WTC11 (cell line): Measurements from ENCODE around the gene CORO1C. TPM values are rescaled to one million over a fixed set of nuclear protein-coding genes. Genes with fewer than 3 reads are reported as not detected.

Experiments used
- ATAC-seq: fragments of 200-7000 bp; cut with Tn5 transposase; 2 replicates; pipeline ENCODE4 v1.10.0; 2021; ENCODE audit warnings: mild to moderate bottlenecking, moderate library complexity
- CTCF ChIA-PET: fragments of 300-600 bp; sonication (Branson Sonifier 250); formaldehyde crosslinking; loops from one replicate; lab custom pipeline; 2021; ENCODE audit warnings: antibody characterized with exemption; lab: Charles Lee
- POLR2A ChIA-PET: fragments of 350-600 bp; sonication (Branson Sonifier 250); formaldehyde crosslinking; loops from one replicate; lab custom pipeline; 2021; ENCODE audit warnings: antibody characterized with exemption; lab: Charles Lee
- DNase-seq: peaks from one replicate; pipeline ENCODE4 v3.0.0; 2021; ENCODE audit warnings: low spot score
- H3K27ac Mint-ChIP-seq: 2 replicates; pipeline ENCODE4 v1.8.0; 2021; ENCODE audit warnings: mixed read lengths
- H3K27me3 Mint-ChIP-seq: 2 replicates; pipeline ENCODE4 v1.8.0; 2021; ENCODE audit warnings: low read depth, mild to moderate bottlenecking, moderate library complexity, mixed read lengths
- H3K36me3 Mint-ChIP-seq: 2 replicates; pipeline ENCODE4 v1.8.0; 2021; ENCODE audit warnings: mixed read lengths
- H3K4me1 Mint-ChIP-seq: 2 replicates; pipeline ENCODE4 v1.8.0; 2022; ENCODE audit warnings: mixed read lengths
- H3K4me3 Mint-ChIP-seq: 2 replicates; pipeline ENCODE4 v1.8.0; 2021; ENCODE audit warnings: mild to moderate bottlenecking, moderate library complexity, mixed read lengths
- H3K9me3 Mint-ChIP-seq: 2 replicates; pipeline ENCODE4 v1.8.0; 2021; ENCODE audit warnings: mixed read lengths
- CREM ChIP-seq: sonication (generic); formaldehyde crosslinking; IDR thresholded peaks from 2 replicates; pipeline ENCODE4 v1.8.1; 2022; ENCODE audit warnings: mild to moderate bottlenecking, missing genetic modification reagents, moderate library complexity
- E2F1 ChIP-seq: sonication (generic); formaldehyde crosslinking; IDR thresholded peaks from 2 replicates; pipeline ENCODE4 v1.8.0; 2022; ENCODE audit warnings: mild to moderate bottlenecking, missing genetic modification reagents
- ERG ChIP-seq: fragments of 250-450 bp; sonication (Bioruptor Pico); IDR thresholded peaks from 2 replicates; pipeline ENCODE4 v1.8.0; 2021; ENCODE audit warnings: mild to moderate bottlenecking
- ETV6 ChIP-seq: sonication (generic); formaldehyde crosslinking; IDR thresholded peaks from 2 replicates; pipeline ENCODE4 v1.8.1; 2022; ENCODE audit warnings: mild to moderate bottlenecking, missing genetic modification reagents
- FOXK1 ChIP-seq: sonication (generic); formaldehyde crosslinking; IDR thresholded peaks from 2 replicates; pipeline ENCODE4 v1.8.0; 2022; ENCODE audit warnings: mild to moderate bottlenecking, moderate library complexity, missing genetic modification reagents
- FOXP1 ChIP-seq: sonication (generic); formaldehyde crosslinking; IDR thresholded peaks from 2 replicates; pipeline ENCODE4 v1.8.0; 2022; ENCODE audit warnings: missing genetic modification reagents, mild to moderate bottlenecking, moderate library complexity, borderline replicate concordance
- FOXP4 ChIP-seq: sonication (generic); formaldehyde crosslinking; IDR thresholded peaks from 2 replicates; pipeline ENCODE4 v1.8.0; 2022; ENCODE audit warnings: mild to moderate bottlenecking, missing genetic modification reagents
- GRHL2 ChIP-seq: fragments of 250-450 bp; sonication (Bioruptor Pico); IDR thresholded peaks from 2 replicates; pipeline ENCODE4 v1.8.0; 2022; ENCODE audit warnings: mild to moderate bottlenecking, moderate library complexity; ENCODE audit not compliant: insufficient replicate concordance, severe bottlenecking
- MLX ChIP-seq: sonication (generic); formaldehyde crosslinking; IDR thresholded peaks from 2 replicates; pipeline ENCODE4 v1.8.1; 2023; ENCODE audit warnings: mild to moderate bottlenecking, missing genetic modification reagents, moderate library complexity
- MYBL2 ChIP-seq: sonication (generic); formaldehyde crosslinking; IDR thresholded peaks from 2 replicates; pipeline ENCODE4 v1.8.1; 2023; ENCODE audit warnings: mild to moderate bottlenecking, moderate library complexity, missing genetic modification reagents
- NR2C2 ChIP-seq: sonication (generic); formaldehyde crosslinking; IDR thresholded peaks from 2 replicates; pipeline ENCODE4 v1.8.0; 2022; ENCODE audit warnings: mild to moderate bottlenecking, missing genetic modification reagents
- PRDM15 ChIP-seq: sonication (generic); formaldehyde crosslinking; IDR thresholded peaks from 2 replicates; pipeline ENCODE4 v1.8.0; 2022; ENCODE audit warnings: missing genetic modification reagents
- PREB ChIP-seq: sonication (generic); formaldehyde crosslinking; IDR thresholded peaks from 2 replicates; pipeline ENCODE4 v1.8.1; 2022; ENCODE audit warnings: mild to moderate bottlenecking, missing genetic modification reagents, moderate library complexity, borderline replicate concordance
- TEAD4 ChIP-seq: sonication (generic); formaldehyde crosslinking; IDR thresholded peaks from 2 replicates; pipeline ENCODE4 v1.8.0; 2022; ENCODE audit warnings: mild to moderate bottlenecking, missing genetic modification reagents
- ZNF263 ChIP-seq: sonication (generic); formaldehyde crosslinking; IDR thresholded peaks from 2 replicates; pipeline ENCODE4 v1.8.1; 2022; ENCODE audit warnings: low read depth, mild to moderate bottlenecking, moderate library complexity, missing genetic modification reagents
- ZNF416 ChIP-seq: fragments of 250-450 bp; sonication (Bioruptor Pico); IDR thresholded peaks from 2 replicates; pipeline ENCODE4 v1.9.0; 2021; ENCODE audit warnings: mild to moderate bottlenecking, inconsistent platforms
- ZNF423 ChIP-seq: fragments of 250-450 bp; sonication (Bioruptor Pico); IDR thresholded peaks from 2 replicates; pipeline ENCODE4 v2.1.2; 2022; ENCODE audit warnings: mild to moderate bottlenecking, moderate library complexity
- total RNA-seq: library from RNA; stranded (reverse); gene quantifications from 3 replicates; pipeline ENCODE4 v1.2.3, GENCODE V29; 2021

The CORO1C gene
- total RNA-seq, 1 experiment from 2014 or later: 113 TPM

GRCh38 chr12:108629824-108630476, 101.4 kb downstream of the CORO1C start:
- no peak for DNase-seq
- H3K4me1 Mint-ChIP-seq: peaks cover 29% of the 10 kb centered on the region
- H3K27ac Mint-ChIP-seq: peak overlapping the region; percentile 4; the same call in 1 of the 2 replicates
- POLR2A ChIA-PET: no interaction called here
- no peak overlapping the region for H3K4me3 Mint-ChIP-seq
- no peaks in the 10 kb centered on the region for H3K27me3 Mint-ChIP-seq
- TF ChIP-seq MLX (CRISPR knock-in tag): 0 out of 2 replicates have a peak, but pooled peaks have one; percentile 34
- no peak for TF ChIP-seq MYBL2
- no peak for TF ChIP-seq E2F1 (CRISPR knock-in tag)
- no peak for TF ChIP-seq FOXK1 (CRISPR knock-in tag)
- no peak for TF ChIP-seq FOXP4 (CRISPR knock-in tag)
- TF ChIP-seq NR2C2 (CRISPR knock-in tag): no peak
- TF ChIP-seq CREM (CRISPR knock-in tag): no peak
- CTCF ChIA-PET: interaction anchor here (2.0 kb wide), 1 partner anchor 11 kb away, joined by 5 read pairs; no protein-coding TSS in a partner anchor
- no peaks in the 10 kb centered on the region for H3K9me3 Mint-ChIP-seq
- no peak; the same call in 1 of the 2 replicates for ATAC-seq
- no peaks in the 10 kb centered on the region for H3K36me3 Mint-ChIP-seq

- Mint-ChIP-seq H3K4me3 (no peak overlapping the region), H3K36me3 (no peaks in the 10 kb centered on the region), H3K27me3 (no peaks in the 10 kb centered on the region), H3K27ac (no peak overlapping the region), H3K4me1 (peaks cover 24% of the 10 kb centered on the region), H3K9me3 (peaks cover under 1% of the 10 kb centered on the region; the same call in 1 of the 2 replicates)
- CTCF ChIA-PET: interaction anchor here (2.0 kb wide), 1 partner anchor 11 kb away, joined by 5 read pairs; no protein-coding TSS in a partner anchor
- POLR2A ChIA-PET: no interaction called here
- no peak for TF ChIP-seq ETV6 (CRISPR knock-in tag)
- no peak for TF ChIP-seq PRDM15
- no peak for TF ChIP-seq FOXP1
- TF ChIP-seq ZNF263 (CRISPR knock-in tag): no peak
- TF ChIP-seq ZNF416 (CRISPR knock-in tag): no peak
- no peak for TF ChIP-seq ZNF423 (CRISPR knock-in tag)
- TF ChIP-seq ERG (CRISPR knock-in tag): no peak
- TF ChIP-seq PREB: no peak
- TF ChIP-seq TEAD4: no peak
- no peak for TF ChIP-seq GRHL2 (CRISPR knock-in tag)
- TF ChIP-seq E2F1 (CRISPR knock-in tag): no peak
- no peak for ATAC-seq
- no peak for DNase-seq
These were observed 102.2 kb downstream of the CORO1C start for GRCh38 chr12:108629151-108629550.
